Keratinocyte (primary cell): Measurements from ENCODE around the gene KCNJ9. TPM values are rescaled to one million over a fixed set of nuclear protein-coding genes. Genes with fewer than 3 reads are reported as not detected.

Experiments used
- DNase-seq: peaks from one replicate; pipeline ENCODE4 v3.0.0-alpha.2; 2011; ENCODE audit warnings: low read depth, missing footprints, low spot score
- FAIRE-seq: peaks from 2 replicates; lab custom pipeline; 2011; peaks lifted over from hg19 to GRCh38; lab: Jason Lieb, UNC
- H2AFZ ChIP-seq: 2 replicates; pipeline ENCODE4 v1.6.0; 2012; ENCODE audit warnings: low read length, control low read depth, inconsistent platforms; ENCODE audit not compliant: control insufficient read depth
- H3K27ac ChIP-seq: 2 replicates; pipeline ENCODE4 v1.5.1; 2011; ENCODE audit warnings: low read length; ENCODE audit not compliant: control insufficient read depth, insufficient read depth
- H3K27me3 ChIP-seq: 3 replicates; pipeline ENCODE4 v1.6.0; 2011; ENCODE audit warnings: low read length; ENCODE audit not compliant: control insufficient read depth, insufficient read depth; ENCODE audit errors: extremely low read depth
- H3K36me3 ChIP-seq, 2 experiments: 2 replicates in 1 of 2; 3 replicates in 1 of 2; pipeline ENCODE4 v1.5.1; 2011; ENCODE audit warnings: low read length in 2 of 2, mild to moderate bottlenecking in 1 of 2; ENCODE audit not compliant: control insufficient read depth in 2 of 2, insufficient read depth in 2 of 2; ENCODE audit errors: extremely low read depth in 1 of 2
- H3K4me1 ChIP-seq: 3 replicates; pipeline ENCODE4 v1.5.1; 2011; ENCODE audit warnings: low read length; ENCODE audit not compliant: control insufficient read depth, insufficient read depth; ENCODE audit errors: extremely low read depth
- H3K4me2 ChIP-seq: 3 replicates; pipeline ENCODE4 v1.6.0; 2011; ENCODE audit warnings: low read depth, low read length; ENCODE audit not compliant: control insufficient read depth, insufficient read depth; ENCODE audit errors: extremely low read depth
- H3K4me3 ChIP-seq, 3 experiments: fragments of 200-600 bp in 1 of 3; sonication (generic) in 1 of 3; 2 replicates in 2 of 3; 3 replicates in 1 of 3; pipeline ENCODE4 v1.5.1; 2011 to 2016; ENCODE audit warnings: low read length in 3 of 3, mild to moderate bottlenecking in 3 of 3, control low read depth in 2 of 3, inconsistent platforms in 1 of 3, low read depth in 1 of 3, mixed read lengths in 1 of 3, mixed run types in 1 of 3, moderate library complexity in 1 of 3; ENCODE audit not compliant: control insufficient read depth in 2 of 3, insufficient read depth in 2 of 3; ENCODE audit errors: extremely low read depth in 1 of 3
- H3K79me2 ChIP-seq: 2 replicates; pipeline ENCODE4 v1.6.0; 2012; ENCODE audit warnings: low read length; ENCODE audit not compliant: control insufficient read depth, insufficient read depth
- H3K9ac ChIP-seq: 3 replicates; pipeline ENCODE4 v1.6.0; 2011; ENCODE audit warnings: low read length; ENCODE audit not compliant: control insufficient read depth, insufficient read depth; ENCODE audit errors: extremely low read depth
- H3K9me1 ChIP-seq: 3 replicates; pipeline ENCODE4 v1.6.0; 2011; ENCODE audit warnings: low read length; ENCODE audit not compliant: control insufficient read depth, insufficient read depth; ENCODE audit errors: extremely low read depth
- H3K9me3 ChIP-seq: 2 replicates; pipeline ENCODE4 v1.5.1; 2012; ENCODE audit warnings: low read depth, low read length; ENCODE audit not compliant: control insufficient read depth
- H4K20me1 ChIP-seq: 3 replicates; pipeline ENCODE4 v1.6.0; 2011; ENCODE audit warnings: low read length; ENCODE audit not compliant: control insufficient read depth, insufficient read depth; ENCODE audit errors: extremely low read depth
- EZH2 ChIP-seq: IDR thresholded peaks from one replicate; pipeline ENCODE4 v1.6.1; 2012; ENCODE audit warnings: inconsistent platforms, mild to moderate bottlenecking, low read length, moderate library complexity
- dilution Hi-C: fragments of 300-500 bp; cut with MboI; formaldehyde crosslinking; loops from one replicate; pipeline ENCODE4 v1.7.0; 2020; ENCODE audit warnings: low sequenced_read_pairs; ENCODE audit not compliant: extremely low pct_ligation_motif_present
- polyA plus RNA-seq, 5 experiments: library from polyadenylated mRNA; depleted of rRNA in 3 of 5; stranded (reverse) in 3 of 5; stranded (forward) in 1 of 5; unstranded in 1 of 5; fragments of >200 nt; gene quantifications; 1 replicate in 1 of 5; 2 replicates in 3 of 5; 3 replicates in 1 of 5; pipeline versions ENCODE4 v1.2.1 to v1.2.3, GENCODE V29; 2011 to 2012; ENCODE audit warnings: missing spikeins in 2 of 5, low read depth in 1 of 5, low replicate concordance in 1 of 5
- TF ChIP-seq, protein P1 (sequence below), 3 experiments: IDR thresholded peaks in 1 of 3; conservative IDR thresholded peaks in 1 of 3; optimal IDR thresholded peaks in 1 of 3; 2 replicates in 2 of 3; 3 replicates in 1 of 3; pipeline versions ENCODE3 to v1.5.1; 2011; ENCODE audit warnings: low read length in 3 of 3, mild to moderate bottlenecking in 3 of 3, moderate library complexity in 2 of 3, control low read depth in 1 of 3, inconsistent platforms in 1 of 3; ENCODE audit not compliant: insufficient read depth in 2 of 3; ENCODE audit errors: extremely low read depth in 1 of 3

KCNJ9 gene
- polyA plus RNA-seq, 1 donor (not counting 4 experiments of a cell fraction or from before 2014, with no cell fraction given), result not detected

DNA sequence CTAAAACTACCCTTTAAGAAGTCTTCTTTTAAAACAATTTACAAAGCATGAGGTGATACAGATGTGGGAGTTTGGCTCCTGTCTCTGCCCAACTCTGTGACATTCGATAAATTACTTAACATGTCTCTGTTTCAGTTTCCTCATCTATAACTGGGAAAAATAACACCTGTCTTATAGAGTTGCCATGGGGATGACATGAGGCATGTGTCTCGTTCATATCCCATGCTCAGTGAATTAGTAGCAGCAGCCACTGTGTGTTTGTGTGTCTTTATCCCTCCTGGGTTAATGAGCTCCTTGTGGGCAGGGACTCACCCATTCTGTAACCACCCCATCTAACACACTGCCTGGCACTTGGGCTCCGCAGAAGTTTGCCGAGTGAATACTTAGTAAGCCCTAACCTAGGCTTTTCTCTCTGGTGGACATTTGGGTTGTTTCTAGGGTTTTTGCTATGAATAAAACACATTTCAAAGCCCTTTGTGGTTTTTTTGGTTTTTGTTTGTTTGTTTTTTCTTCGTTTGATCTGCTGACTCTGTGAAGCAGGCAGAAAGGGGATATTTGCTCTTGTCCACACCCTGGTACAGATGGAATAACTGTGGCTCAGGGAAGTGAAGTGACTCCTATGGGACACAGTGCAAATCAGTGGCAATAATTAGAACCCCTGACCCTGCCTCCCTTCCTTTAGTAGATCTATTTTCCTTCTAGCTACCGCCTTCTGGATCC is 797 bp upstream of the KCNJ9 start:
- H3K9me3 ChIP-seq, result no peaks in the 10 kb centered on the region
- H3K36me3 ChIP-seq, result no peaks in the 10 kb centered on the region
- H2AFZ ChIP-seq, result no peak overlapping the region
- H3K4me3 ChIP-seq, result no peak overlapping the region
- no peak overlapping the region for H3K9ac ChIP-seq
- H3K9me1 ChIP-seq, result no peaks in the 10 kb centered on the region
- DNase-seq (no peak), FAIRE-seq (no peak)
- H4K20me1 ChIP-seq, result no peaks in the 10 kb centered on the region
- H3K27me3 ChIP-seq, result peaks cover 37% of the 10 kb centered on the region
- no peak overlapping the region for H3K27ac ChIP-seq
- H3K4me1 ChIP-seq, result peaks cover 5% of the 10 kb centered on the region
- H3K4me2 ChIP-seq, result no peak overlapping the region
- dilution Hi-C loops, result no loop called here
- TF ChIP-seq, protein P1, sequence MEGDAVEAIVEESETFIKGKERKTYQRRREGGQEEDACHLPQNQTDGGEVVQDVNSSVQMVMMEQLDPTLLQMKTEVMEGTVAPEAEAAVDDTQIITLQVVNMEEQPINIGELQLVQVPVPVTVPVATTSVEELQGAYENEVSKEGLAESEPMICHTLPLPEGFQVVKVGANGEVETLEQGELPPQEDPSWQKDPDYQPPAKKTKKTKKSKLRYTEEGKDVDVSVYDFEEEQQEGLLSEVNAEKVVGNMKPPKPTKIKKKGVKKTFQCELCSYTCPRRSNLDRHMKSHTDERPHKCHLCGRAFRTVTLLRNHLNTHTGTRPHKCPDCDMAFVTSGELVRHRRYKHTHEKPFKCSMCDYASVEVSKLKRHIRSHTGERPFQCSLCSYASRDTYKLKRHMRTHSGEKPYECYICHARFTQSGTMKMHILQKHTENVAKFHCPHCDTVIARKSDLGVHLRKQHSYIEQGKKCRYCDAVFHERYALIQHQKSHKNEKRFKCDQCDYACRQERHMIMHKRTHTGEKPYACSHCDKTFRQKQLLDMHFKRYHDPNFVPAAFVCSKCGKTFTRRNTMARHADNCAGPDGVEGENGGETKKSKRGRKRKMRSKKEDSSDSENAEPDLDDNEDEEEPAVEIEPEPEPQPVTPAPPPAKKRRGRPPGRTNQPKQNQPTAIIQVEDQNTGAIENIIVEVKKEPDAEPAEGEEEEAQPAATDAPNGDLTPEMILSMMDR (optimal IDR thresholded peaks at IDR 0.05 in 1 of 3, IDR thresholded peaks at IDR 0.05 in 1 of 3, conservative IDR thresholded peaks at IDR 0.05 in 1 of 3; ENCODE audit: extremely low read depth in 1 of 3, insufficient read depth in 2 of 3, low read length in 3 of 3), result no peak
- TF ChIP-seq EZH2, result no peak
- no peaks in the 10 kb centered on the region for H3K79me2 ChIP-seq

- Histone ChIP-seq H3K4me1 (peaks cover 5% of the 10 kb centered on the region), H3K9ac (no peak overlapping the region), H3K36me3 (no peaks in the 10 kb centered on the region), H3K27me3 (peaks cover 37% of the 10 kb centered on the region), H3K9me1 (no peaks in the 10 kb centered on the region), H3K79me2 (no peaks in the 10 kb centered on the region), H3K4me3 (no peak overlapping the region), H4K20me1 (no peaks in the 10 kb centered on the region), H3K9me3 (no peaks in the 10 kb centered on the region), H3K4me2 (no peak overlapping the region), H3K27ac (no peak overlapping the region), H2AFZ (no peak overlapping the region)
- dilution Hi-C loops, result no loop called here
- TF ChIP-seq EZH2, result no peak
- TF ChIP-seq, protein P1 (optimal IDR thresholded peaks at IDR 0.05 in 1 of 3, IDR thresholded peaks at IDR 0.05 in 1 of 3, conservative IDR thresholded peaks at IDR 0.05 in 1 of 3; ENCODE audit: extremely low read depth in 1 of 3, insufficient read depth in 2 of 3, low read length in 3 of 3), result no peak
- DNase-seq (no peak), FAIRE-seq (no peak)
Measured at GRCh38 chr1:160082487-160082886, 1.1 kb downstream of the KCNJ9 start.
